GM18861 (cell line): ENCODE measurements around the gene SLC9A2.

Experiments used
- ATAC-seq: cut with Tn5 transposase; IDR thresholded peaks from one replicate; pipeline ENCODE4 v1.9.1; 2021; ENCODE audit not compliant: unreplicated experiment

Gene SLC9A2

GRCh38 chr2:102618452-102619413, 620 bp upstream of the SLC9A2 start:
- no peak for ATAC-seq

- ATAC-seq: no peak
Observed at GRCh38 chr2:102620332-102620731, 979 bp downstream of the SLC9A2 start.

- ATAC-seq: no peak
Observed at GRCh38 chr2:102621630-102622029, 2.3 kb downstream of the SLC9A2 start.

GRCh38 chr2:102622646-102623045, 3.3 kb downstream of the SLC9A2 start:
- ATAC-seq: no peak

DNA sequence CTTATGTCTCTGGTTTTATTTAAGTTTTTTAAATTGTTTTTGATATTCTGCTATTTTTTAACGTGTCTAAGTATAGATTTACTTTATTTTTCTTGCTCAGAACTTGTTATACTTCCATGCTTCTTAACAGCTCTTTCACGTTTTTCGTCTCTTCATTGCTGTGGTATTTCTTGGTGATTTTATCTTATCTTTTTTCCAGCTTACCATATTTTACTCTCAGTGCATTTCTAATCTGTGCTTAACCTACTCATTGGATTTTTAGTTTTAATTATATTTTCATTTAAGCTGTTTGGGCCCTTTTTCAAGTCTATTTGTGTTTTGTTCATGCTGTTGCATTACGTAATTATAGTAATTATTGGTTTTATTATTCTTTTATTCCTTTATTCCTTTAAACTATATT, 11.1 kb downstream of the SLC9A2 start:
- ATAC-seq: no peak

- ATAC-seq: no peak
Observed at GRCh38 chr2:102632380-102633175, 13.2 kb downstream of the SLC9A2 start.

GRCh38 chr2:102634831-102635241, 15.5 kb downstream of the SLC9A2 start:
- no peak for ATAC-seq

GRCh38 chr2:102635317-102635716, 16.0 kb downstream of the SLC9A2 start:
- ATAC-seq: no peak

DNA sequence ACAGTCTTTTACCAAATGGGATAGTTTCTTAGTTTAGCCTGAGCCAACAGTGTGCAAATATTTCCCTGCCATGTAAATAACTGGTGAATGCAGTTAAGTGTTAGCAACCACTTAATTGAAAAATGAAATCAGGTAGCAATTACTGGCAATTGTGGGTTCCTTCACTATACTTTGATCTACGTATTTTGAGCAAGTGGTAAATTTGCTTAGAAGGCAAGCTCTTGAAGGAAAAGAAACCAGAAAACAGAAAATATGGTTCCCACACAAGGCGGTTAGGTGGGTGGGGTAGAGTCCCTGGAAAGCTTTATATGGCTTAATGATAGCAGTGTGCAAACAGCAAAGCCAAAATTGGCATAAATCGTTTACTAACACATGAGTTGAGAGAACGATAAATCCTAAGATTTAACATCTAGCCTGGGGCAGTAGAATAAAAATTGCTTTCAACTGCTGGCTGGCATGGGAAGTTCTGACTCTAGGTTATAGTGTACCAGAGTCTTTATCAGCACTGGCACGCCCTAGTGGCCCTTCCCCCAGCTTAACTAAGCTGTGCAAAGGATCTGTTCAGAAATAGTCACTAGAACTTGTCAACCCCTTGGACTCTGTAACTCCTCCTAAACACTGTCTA, 17.0 kb downstream of the SLC9A2 start:
- no peak for ATAC-seq

DNA sequence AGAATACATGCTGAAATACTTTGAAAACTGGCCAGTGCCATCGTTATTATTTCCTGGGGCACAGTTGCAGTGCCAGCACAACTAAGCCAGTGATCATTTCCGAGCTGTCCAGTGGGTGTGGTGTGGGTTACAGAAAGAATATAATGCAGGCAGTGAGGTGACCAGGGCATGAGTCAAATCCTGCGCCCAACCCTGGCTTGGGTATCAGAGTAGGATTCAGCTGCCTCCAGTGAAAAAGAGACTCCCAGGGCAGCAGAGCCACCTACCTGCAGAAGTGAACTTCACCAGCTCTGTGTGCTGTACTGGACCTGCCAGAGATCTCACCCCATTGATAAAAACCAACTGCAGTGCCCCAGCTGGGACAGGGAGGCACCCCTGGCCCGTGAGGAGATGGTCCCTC, 18.0 kb downstream of the SLC9A2 start:
- no peak for ATAC-seq

- no peak for ATAC-seq
Observed at GRCh38 chr2:102639429-102639828, 20.1 kb downstream of the SLC9A2 start.

DNA sequence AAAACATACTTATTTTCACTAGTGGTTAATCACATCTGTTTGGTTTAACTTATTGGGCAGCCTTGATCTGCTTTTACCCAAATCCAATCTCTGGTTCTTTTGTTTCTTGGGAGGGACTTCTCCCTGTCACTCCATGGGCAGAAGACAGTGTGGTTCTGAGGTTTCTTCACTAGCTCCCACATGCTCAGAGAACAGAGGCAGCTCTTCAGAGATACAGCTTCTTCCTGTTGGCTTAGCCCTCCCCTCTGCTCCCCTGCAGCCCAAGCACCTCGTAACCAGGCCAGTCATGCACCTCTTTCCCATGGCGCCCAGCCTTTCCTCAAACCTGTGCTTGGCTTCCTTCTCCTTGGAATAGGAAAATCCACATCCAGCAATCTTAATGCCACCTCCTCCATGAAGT, 32.8 kb downstream of the SLC9A2 start:
- no peak for ATAC-seq

- peak; percentile 64 for ATAC-seq
Observed at GRCh38 chr2:102657770-102658169, 38.4 kb downstream of the SLC9A2 start.

- ATAC-seq: no peak
Observed at GRCh38 chr2:102660070-102660469, 40.7 kb downstream of the SLC9A2 start.

GRCh38 chr2:102660574-102660973, 41.2 kb downstream of the SLC9A2 start:
- ATAC-seq: no peak

- ATAC-seq: no peak
Observed at GRCh38 chr2:102661846-102662245, 42.5 kb downstream of the SLC9A2 start.

GRCh38 chr2:102662833-102663232, 43.5 kb downstream of the SLC9A2 start:
- no peak for ATAC-seq

DNA sequence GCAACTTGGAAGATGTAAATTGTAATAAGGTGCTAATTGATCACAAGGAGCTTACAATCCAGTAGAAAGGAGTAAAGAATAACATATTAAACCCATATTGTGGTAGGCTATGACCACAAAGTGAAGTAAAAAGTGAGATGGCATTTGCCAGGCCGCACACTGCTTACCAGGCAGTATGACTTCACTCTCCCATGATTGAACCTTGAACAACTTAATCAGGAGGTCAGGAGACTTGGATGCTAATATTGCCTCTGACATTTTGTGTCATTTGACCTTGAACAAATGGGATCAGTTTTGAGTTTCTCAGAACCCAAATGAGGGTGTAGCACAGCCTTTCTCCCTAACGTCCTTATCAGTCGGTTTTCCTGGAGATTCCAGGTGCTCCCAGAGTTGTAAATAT, 44.0 kb downstream of the SLC9A2 start:
- no peak for ATAC-seq

GRCh38 chr2:102664471-102664909, 45.1 kb downstream of the SLC9A2 start:
- ATAC-seq: peak; percentile 75

- peak; percentile 36 for ATAC-seq
Observed at GRCh38 chr2:102667072-102667471, 47.7 kb downstream of the SLC9A2 start.

- ATAC-seq: no peak
Observed at GRCh38 chr2:102668171-102668570, 48.8 kb downstream of the SLC9A2 start.
